Testis (tissue), 2 donors: ENCODE data around the gene CCDC149.

Source experiments
- CTCF ChIP-seq, 3 experiments: fragments of 450-650 bp in 2 of 3; fragments of 200-600 bp in 1 of 3; sonication (generic) in 1 of 3; IDR thresholded peaks; one replicate each; pipeline ENCODE4 v1.5.1; 2016 to 2019; ENCODE audit warnings: antibody characterized with exemption in 3 of 3, mild to moderate bottlenecking in 2 of 3, moderate library complexity in 1 of 3
- POLR2A ChIP-seq: fragments of 450-650 bp; IDR thresholded peaks from one replicate; pipeline ENCODE4 v1.6.1; 2017; ENCODE audit warnings: antibody characterized with exemption, mild to moderate bottlenecking, moderate library complexity

- TF ChIP-seq CTCF (IDR thresholded peaks at IDR 0.05) = no peak
- TF ChIP-seq POLR2A = no peak
These were observed 103.9 kb downstream of the CCDC149 start for GRCh38 chr4:24808955-24809354.
